ENCODE data around the gene ARSA.

The ARSA gene

GRCh38 chr22:50576806-50577696 is 50.9 kb downstream of the ARSA start:
- DNase-seq = no peak

GRCh38 chr22:50576070-50576469 is 51.9 kb downstream of the ARSA start:
- DNase-seq = peak; percentile 88

GRCh38 chr22:50575426-50575941 is 52.5 kb downstream of the ARSA start:
- no peak for DNase-seq

Measured in NCI-H524 treated with DMSO at 0.1 percent for 48 hours (cell line).